GM19328 (cell line): ENCODE data around the gene ZDHHC14.
"Not testable (repeated sequence)": the region's sequence is repeated elsewhere in the genome, so short reads cannot be mapped to it uniquely, and the experiment has no call there.

Experiments
- ATAC-seq: cut with Tn5 transposase; IDR thresholded peaks from one replicate; pipeline ENCODE4 v1.9.1; 2021; ENCODE audit warnings: mild to moderate bottlenecking, moderate library complexity; ENCODE audit not compliant: unreplicated experiment

The ZDHHC14 gene

GRCh38 chr6:157379656-157380457, 1.1 kb upstream of the ZDHHC14 start:
- peak; percentile 66 for ATAC-seq

- peak; percentile 8 for ATAC-seq
Measured at GRCh38 chr6:157380458-157380778, 572 bp upstream of the ZDHHC14 start.

GRCh38 chr6:157381631-157382621, 936 bp downstream of the ZDHHC14 start:
- peak; percentile 11 for ATAC-seq

GRCh38 chr6:157382821-157383220, 1.8 kb downstream of the ZDHHC14 start:
- no peak for ATAC-seq

DNA sequence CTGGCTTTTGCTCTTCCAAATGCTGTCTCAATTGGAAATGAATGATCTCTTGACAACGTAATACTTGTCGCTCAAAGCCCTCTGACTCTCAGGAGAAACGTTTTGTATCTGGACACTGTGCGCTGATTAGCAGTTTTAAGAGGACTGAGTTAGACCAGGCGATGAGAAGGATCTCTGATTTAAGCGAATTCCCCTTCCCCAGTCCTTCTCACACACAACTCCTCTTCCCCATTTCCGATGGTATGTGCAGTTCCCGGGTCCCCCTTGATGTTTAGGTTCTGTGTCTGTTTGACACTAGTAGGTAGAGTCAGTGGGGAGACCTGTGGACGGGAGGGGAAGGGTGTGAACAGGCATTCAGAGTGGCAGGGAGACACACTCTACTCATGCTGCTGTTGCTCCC, 2.5 kb downstream of the ZDHHC14 start:
- ATAC-seq, result no peak

DNA sequence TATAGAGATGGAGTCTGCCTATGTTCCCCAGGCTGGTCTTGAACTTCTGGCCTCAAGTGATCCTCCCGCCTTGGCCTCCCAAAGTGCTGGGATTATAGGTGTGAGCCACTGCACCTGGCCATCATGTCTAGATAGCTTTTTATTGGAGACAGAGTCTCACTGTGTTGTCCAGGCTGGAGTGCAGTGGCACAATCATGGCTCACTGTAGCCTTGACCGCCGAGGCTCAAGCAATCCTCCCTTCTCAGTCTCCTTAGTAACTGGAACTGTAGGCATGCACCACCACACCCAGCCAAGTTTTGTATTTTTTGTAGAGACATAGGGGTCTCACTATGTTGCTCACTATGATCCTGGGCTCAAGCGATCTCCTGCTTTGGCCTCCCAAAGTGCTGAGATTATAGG, 4.0 kb downstream of the ZDHHC14 start:
- ATAC-seq, result not testable (repeated sequence)

GRCh38 chr6:157385482-157385881, 4.5 kb downstream of the ZDHHC14 start:
- ATAC-seq, result no peak

DNA sequence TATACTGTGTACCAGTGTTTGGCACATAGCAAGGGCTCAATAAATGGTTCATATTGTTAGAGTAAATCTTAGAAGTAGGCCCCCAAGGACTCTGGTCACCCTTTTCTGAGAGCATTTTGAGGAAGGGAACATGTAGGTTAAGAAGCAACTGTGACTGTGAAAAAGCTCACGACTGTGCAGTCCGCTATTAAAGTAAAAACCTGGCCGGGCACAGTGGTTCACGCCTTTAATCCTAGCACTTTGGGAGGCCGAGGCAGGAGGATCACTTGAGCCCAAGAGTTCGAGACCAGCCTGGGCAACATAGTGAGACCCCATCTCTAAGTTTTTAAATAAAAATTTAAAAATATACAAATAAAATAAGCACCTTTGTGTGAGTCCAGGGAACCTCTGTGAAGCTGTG, 5.0 kb downstream of the ZDHHC14 start:
- no peak for ATAC-seq

- ATAC-seq, result no peak
Measured at GRCh38 chr6:157386454-157386853, 5.5 kb downstream of the ZDHHC14 start.

DNA sequence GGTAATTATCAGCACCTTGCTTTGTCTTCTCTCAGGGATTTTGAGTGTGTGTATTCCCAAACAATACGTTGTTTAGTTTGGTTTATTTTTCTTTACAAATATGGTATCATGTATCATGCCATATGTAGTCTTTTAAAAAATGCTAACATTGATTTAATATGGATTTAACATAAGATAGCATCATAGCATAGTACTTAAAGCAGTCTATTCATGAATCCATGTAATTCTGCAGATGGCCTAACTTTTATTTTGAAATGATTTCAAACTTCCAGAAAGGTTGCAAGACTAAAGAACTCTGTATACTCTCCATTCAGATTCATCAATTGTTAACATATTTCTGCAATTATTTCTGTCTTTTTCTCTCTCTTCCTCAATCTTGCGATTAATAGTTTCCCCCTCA, 7.9 kb downstream of the ZDHHC14 start:
- ATAC-seq, result no peak

DNA sequence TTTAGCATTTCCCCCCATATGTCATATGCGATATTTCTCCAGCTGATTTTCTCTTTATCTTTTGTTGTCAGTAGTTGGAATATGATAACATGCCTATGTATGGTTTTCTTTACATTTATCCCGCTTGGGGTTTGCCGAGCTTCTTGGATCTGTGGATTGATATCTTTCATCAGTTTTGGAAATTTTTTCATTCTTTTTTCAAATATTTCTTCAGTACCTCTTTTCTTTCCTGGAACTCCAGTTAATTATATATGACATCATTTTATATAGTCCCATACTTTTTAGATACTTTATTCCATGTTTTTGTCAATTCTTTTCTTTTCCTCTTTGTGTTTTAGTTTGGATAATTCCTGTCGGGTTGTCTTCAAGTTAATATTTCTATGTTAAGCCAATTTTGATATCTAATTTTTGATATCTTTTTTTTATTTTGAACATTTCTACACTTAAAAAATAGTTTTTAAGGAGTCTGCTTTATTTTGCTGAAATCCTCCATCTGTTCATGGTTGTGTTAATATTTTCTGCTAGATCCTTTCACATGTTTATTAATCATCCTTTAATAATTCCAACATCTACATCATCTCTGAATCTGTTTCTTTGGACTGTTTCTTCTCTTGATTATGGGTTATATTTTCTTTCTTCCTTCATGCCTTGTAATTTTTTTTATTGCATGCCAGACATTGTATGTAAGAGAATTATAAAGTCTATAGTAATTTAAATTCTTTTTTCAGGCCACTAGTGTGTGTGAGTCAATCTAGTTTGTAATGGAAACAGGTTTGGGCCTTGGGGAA, 9.5 kb downstream of the ZDHHC14 start:
- no peak for ATAC-seq

DNA sequence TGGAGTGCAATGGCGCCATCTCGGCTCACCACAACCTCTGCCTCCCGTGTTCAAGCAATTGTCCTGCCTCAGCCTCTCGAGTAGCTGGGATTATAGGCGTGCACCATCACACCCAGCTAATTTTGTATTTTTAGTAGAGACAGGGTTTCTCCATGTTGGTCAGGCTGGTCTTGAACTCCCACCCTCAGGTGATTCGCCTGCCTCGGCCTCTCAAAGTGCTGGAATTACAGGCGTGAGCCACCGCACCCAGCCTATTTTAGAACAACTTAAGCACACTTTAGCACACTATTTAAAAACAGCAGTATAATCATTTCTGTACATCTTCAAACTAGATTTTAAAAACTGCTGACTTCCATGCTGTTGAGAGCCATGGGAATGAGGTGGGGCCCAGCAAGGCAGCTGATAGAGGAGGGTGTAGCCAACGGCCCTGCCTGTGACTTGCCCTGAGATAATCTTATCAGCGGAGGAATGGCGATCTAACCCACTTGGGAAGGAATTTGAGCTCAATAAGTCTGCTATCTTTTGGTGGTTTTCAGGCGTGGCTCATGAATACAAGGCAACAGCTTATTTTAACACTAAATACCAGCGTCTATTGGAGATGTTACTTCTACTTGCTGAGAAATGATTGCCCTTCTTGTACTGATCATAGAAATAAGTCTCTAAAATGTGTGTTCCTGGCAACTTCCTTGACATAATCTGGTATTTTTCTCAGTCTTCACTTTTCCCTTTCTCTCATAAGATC, 12.1 kb downstream of the ZDHHC14 start:
- no peak for ATAC-seq

DNA sequence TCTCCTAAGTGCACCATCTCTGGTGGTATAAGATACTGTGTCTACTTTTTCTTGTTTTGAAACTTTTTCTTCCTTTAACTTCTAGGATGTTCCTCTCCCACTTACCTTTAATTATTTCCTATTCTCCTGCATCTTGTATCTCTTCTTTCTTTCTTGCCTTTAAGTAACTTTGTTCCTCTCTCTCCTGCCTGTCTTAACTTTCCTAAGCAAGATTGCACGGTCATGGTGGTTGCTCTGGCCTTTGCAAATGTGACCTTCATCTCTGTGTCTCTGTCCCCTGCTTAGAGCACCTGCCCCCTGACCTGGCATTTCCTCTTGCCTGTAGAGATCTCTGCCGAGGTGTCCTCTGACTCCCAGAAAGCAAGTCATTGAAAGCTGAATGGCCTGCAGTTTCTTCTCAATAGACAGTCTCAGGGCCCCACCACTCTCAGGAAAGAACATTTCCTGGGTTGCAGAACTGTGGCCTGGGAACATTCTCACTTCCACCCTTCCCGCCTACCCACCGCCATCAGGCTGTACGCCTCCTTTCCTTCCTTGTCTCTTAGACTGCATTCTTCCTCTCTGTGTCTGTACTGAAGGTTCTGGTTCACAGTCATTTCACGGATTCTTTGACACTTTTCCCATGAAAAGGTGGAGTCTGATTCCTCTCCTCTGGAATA, 12.8 kb downstream of the ZDHHC14 start:
- no peak for ATAC-seq

DNA sequence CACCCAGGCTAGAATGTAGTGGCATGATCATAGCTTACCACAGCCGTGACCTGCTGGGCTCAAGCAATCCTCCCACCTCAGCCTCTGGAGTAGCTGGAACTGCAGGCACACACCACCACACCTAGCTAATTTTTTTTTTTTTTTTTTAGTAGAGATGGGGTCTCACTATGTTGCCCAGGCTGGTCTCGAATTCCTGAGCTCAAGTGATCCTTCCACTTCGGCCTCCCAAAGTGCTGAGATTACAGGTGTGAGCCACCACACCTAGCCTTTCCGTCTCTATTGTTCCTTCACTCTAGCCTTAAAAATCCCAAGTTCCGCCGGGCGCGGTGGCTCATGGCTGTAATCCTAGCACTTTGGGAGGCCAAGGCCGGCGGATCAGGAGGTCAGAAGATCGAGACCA, 14.2 kb downstream of the ZDHHC14 start:
- ATAC-seq, result not testable (repeated sequence)

- no peak for ATAC-seq
Measured at GRCh38 chr6:157396026-157396425, 15.0 kb downstream of the ZDHHC14 start.

DNA sequence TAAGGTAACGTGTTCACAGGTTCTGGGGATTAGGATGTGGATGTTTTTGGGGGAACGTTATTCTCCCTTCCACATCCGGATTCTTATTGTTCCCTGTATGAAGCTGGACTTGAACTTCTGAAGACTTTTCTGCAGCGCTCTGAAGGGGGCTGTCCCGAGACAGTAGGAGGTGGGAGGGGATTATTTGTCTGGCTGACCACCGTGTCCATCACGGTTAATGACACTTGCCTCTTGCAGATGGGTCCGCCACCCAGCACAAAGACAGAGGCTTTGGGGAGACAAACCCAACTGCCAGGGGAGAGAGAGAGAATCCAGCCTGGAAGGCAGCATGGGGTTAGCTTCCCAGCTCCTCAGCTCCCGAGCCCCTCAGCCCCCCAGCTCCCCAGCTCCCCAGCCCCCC, 16.7 kb downstream of the ZDHHC14 start:
- ATAC-seq, result no peak

- ATAC-seq, result no peak
Measured at GRCh38 chr6:157398151-157398550, 17.2 kb downstream of the ZDHHC14 start.

- no peak for ATAC-seq
Measured at GRCh38 chr6:157400676-157401075, 19.7 kb downstream of the ZDHHC14 start.

GRCh38 chr6:157401734-157402338, 20.8 kb downstream of the ZDHHC14 start:
- ATAC-seq, result no peak
